ENCODE data around the gene MRNIP. TPM values are rescaled to one million over a fixed set of nuclear protein-coding genes. Genes with fewer than 3 reads are reported as not detected.
A peak's percentile ranks its signal among the peaks of the same experiment; 100 is the strongest.
"Not testable (repeated sequence)": the region's sequence is repeated elsewhere in the genome, so short reads cannot be mapped to it uniquely, and the experiment has no call there.

Gene MRNIP
- total RNA-seq, 1 donor from 2014 or later = 7.9 TPM

GRCh38 chr5:179872055-179872827 lies 13.6 kb upstream of the MRNIP start:
- no peak for DNase-seq (ENCODE audit: low read depth in 2 of 2)

GRCh38 chr5:179871533-179871932 lies 12.9 kb upstream of the MRNIP start:
- not testable (repeated sequence) for DNase-seq (ENCODE audit: low read depth in 2 of 2)

- no peak for DNase-seq (ENCODE audit: low read depth in 2 of 2)
Measured at GRCh38 chr5:179870952-179871351, 12.3 kb upstream of the MRNIP start.

- DNase-seq (ENCODE audit: low read depth in 2 of 2) = peak in 1 of 2 donors; percentile 52
Measured at GRCh38 chr5:179870403-179870903, 11.8 kb upstream of the MRNIP start.

GRCh38 chr5:179869641-179870402 lies 11.2 kb upstream of the MRNIP start:
- no peak for DNase-seq (ENCODE audit: low read depth in 2 of 2)

- peak in 1 of 2 donors; percentile 24 for DNase-seq (ENCODE audit: low read depth in 2 of 2)
Measured at GRCh38 chr5:179869101-179869500, 10.5 kb upstream of the MRNIP start.

GRCh38 chr5:179868541-179868940 lies 9.9 kb upstream of the MRNIP start:
- DNase-seq (ENCODE audit: low read depth in 2 of 2) = no peak

GRCh38 chr5:179867476-179867875 lies 8.9 kb upstream of the MRNIP start:
- no peak for DNase-seq (ENCODE audit: low read depth in 2 of 2)

GRCh38 chr5:179867079-179867465 lies 8.5 kb upstream of the MRNIP start:
- no peak for DNase-seq (ENCODE audit: low read depth in 2 of 2)

GRCh38 chr5:179866241-179867078 lies 7.8 kb upstream of the MRNIP start:
- DNase-seq (ENCODE audit: low read depth in 2 of 2) = peak in 1 of 2 donors; percentile 31

- no peak for DNase-seq (ENCODE audit: low read depth in 2 of 2)
Measured at GRCh38 chr5:179865491-179866240, 7.0 kb upstream of the MRNIP start.

GRCh38 chr5:179864686-179865085 lies 6.1 kb upstream of the MRNIP start:
- no peak for DNase-seq (ENCODE audit: low read depth in 2 of 2)

- no peak for DNase-seq (ENCODE audit: low read depth in 2 of 2)
Measured at GRCh38 chr5:179863449-179864085, 5.0 kb upstream of the MRNIP start.

GRCh38 chr5:179862891-179863290 lies 4.3 kb upstream of the MRNIP start:
- DNase-seq (ENCODE audit: low read depth in 2 of 2) = no peak

GRCh38 chr5:179862296-179862695 lies 3.7 kb upstream of the MRNIP start:
- no peak for DNase-seq (ENCODE audit: low read depth in 2 of 2)

GRCh38 chr5:179860301-179860700 lies 1.7 kb upstream of the MRNIP start:
- no peak for DNase-seq (ENCODE audit: low read depth in 2 of 2)

GRCh38 chr5:179858241-179858585 lies 404 bp downstream of the MRNIP start:
- peak; percentile 40 to 44 for DNase-seq (ENCODE audit: low read depth in 2 of 2)

GRCh38 chr5:179854356-179854755 lies 4.3 kb downstream of the MRNIP start:
- no peak for DNase-seq (ENCODE audit: low read depth in 2 of 2)

GRCh38 chr5:179852993-179853547 lies 5.5 kb downstream of the MRNIP start:
- no peak for DNase-seq (ENCODE audit: low read depth in 2 of 2)

- DNase-seq (ENCODE audit: low read depth in 2 of 2) = no peak
Measured at GRCh38 chr5:179841621-179842020, 17.0 kb downstream of the MRNIP start.
